ENCODE data around the gene B4GALT6. TPM values are rescaled to one million over a fixed set of nuclear protein-coding genes. Genes with fewer than 3 reads are reported as not detected.

Gene B4GALT6
- total RNA-seq, 1 experiment from 2014 or later, result 1.4 TPM

DNA sequence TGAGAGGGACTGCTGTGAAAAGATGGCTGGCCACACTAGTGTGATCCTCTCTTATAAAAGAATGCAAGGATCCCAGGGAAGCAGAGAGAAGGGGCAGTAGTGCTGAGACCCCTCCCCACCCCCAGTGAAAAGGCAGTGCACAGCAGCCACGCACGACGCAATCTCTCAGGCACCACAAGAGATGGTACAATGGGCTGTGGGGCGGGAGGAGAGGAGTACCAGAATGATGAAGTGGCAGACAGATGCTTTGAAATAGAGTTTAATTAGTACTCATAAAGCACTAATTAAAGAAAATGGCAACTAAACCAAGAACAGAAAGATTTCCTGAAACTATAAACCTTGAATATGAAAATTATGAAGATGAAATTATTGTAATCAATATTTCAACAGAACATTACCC lies 29.0 kb downstream of the B4GALT6 start:
- POLR2A ChIA-PET (ENCODE audit: unreplicated experiment), result no interaction called here
- Histone ChIP-seq H3K27ac (ENCODE audit: low read length) (no peak overlapping the region), H3K79me2 (ENCODE audit: low read length) (no peaks in the 10 kb centered on the region), H3K27me3 (ENCODE audit: low read length) (no peaks in the 10 kb centered on the region), H3K4me2 (ENCODE audit: low read length) (no peak overlapping the region), H3F3A (ENCODE audit: low read length, unreplicated experiment) (no peaks in the 10 kb centered on the region), H4K20me1 (ENCODE audit: low read length) (no peaks in the 10 kb centered on the region), H3K9me3 (ENCODE audit: low read length) (no peaks in the 10 kb centered on the region), H3K4me3 (ENCODE audit: low read length) (no peak overlapping the region), H3K9me2 (replicated peaks; ENCODE audit: low read length) (no peaks in the 10 kb centered on the region), H3K4me1 (ENCODE audit: insufficient read depth, low read length) (0 out of 2 replicates have a peak, but pooled peaks cover under 1% of the 10 kb centered on the region), H3K36me3 (ENCODE audit: low read depth, low read length) (no peaks in the 10 kb centered on the region), H2AFZ (ENCODE audit: low read length) (no peak overlapping the region), H3K9ac (ENCODE audit: low read length) (no peak overlapping the region)
- DNase-seq (no peak), ATAC-seq (no peak)
- CTCF ChIA-PET, result no interaction called here
- TF ChIP-seq EZH2 (IDR thresholded peaks at IDR 0.05; ENCODE audit: low read length, unreplicated experiment) (no peak), EZH2phosphoT487 (IDR thresholded peaks at IDR 0.05; ENCODE audit: borderline replicate concordance, low read length) (no peak)
- TF ChIP-seq, protein P1, sequence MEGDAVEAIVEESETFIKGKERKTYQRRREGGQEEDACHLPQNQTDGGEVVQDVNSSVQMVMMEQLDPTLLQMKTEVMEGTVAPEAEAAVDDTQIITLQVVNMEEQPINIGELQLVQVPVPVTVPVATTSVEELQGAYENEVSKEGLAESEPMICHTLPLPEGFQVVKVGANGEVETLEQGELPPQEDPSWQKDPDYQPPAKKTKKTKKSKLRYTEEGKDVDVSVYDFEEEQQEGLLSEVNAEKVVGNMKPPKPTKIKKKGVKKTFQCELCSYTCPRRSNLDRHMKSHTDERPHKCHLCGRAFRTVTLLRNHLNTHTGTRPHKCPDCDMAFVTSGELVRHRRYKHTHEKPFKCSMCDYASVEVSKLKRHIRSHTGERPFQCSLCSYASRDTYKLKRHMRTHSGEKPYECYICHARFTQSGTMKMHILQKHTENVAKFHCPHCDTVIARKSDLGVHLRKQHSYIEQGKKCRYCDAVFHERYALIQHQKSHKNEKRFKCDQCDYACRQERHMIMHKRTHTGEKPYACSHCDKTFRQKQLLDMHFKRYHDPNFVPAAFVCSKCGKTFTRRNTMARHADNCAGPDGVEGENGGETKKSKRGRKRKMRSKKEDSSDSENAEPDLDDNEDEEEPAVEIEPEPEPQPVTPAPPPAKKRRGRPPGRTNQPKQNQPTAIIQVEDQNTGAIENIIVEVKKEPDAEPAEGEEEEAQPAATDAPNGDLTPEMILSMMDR (conservative IDR thresholded peaks at IDR 0.05; ENCODE audit: low read depth, low read length), result no peak
- BruUV-seq (replicated peaks), result no TSS peak
- intact Hi-C loops (cut with micrococcal nuclease), result no loop called here

- POLR2A ChIA-PET (ENCODE audit: unreplicated experiment), result no interaction called here
- Histone ChIP-seq H3K9me2 (replicated peaks; ENCODE audit: low read length) (no peaks in the 10 kb centered on the region), H3K9me3 (ENCODE audit: low read length) (no peaks in the 10 kb centered on the region), H3K36me3 (ENCODE audit: low read depth, low read length) (no peaks in the 10 kb centered on the region), H3K4me1 (ENCODE audit: insufficient read depth, low read length) (peaks cover 22% of the 10 kb centered on the region), H3F3A (ENCODE audit: low read length, unreplicated experiment) (no peaks in the 10 kb centered on the region), H3K9ac (ENCODE audit: low read length) (no peak overlapping the region), H3K27ac (ENCODE audit: low read length) (no peak overlapping the region), H3K27me3 (ENCODE audit: low read length) (no peaks in the 10 kb centered on the region), H2AFZ (ENCODE audit: low read length) (no peak overlapping the region), H3K4me3 (ENCODE audit: low read length) (no peak overlapping the region), H3K79me2 (ENCODE audit: low read length) (no peaks in the 10 kb centered on the region), H4K20me1 (ENCODE audit: low read length) (no peaks in the 10 kb centered on the region), H3K4me2 (ENCODE audit: low read length) (no peak overlapping the region)
- CTCF ChIA-PET, result no interaction called here
- BruUV-seq (replicated peaks), result no TSS peak
- intact Hi-C loops (cut with micrococcal nuclease), result no loop called here
- ATAC-seq (no peak), DNase-seq (no peak)
- TF ChIP-seq EZH2phosphoT487 (IDR thresholded peaks at IDR 0.05; ENCODE audit: borderline replicate concordance, low read length), result no peak
- TF ChIP-seq EZH2 (IDR thresholded peaks at IDR 0.05; ENCODE audit: low read length, unreplicated experiment), result no peak
- TF ChIP-seq, protein P1 (conservative IDR thresholded peaks at IDR 0.05; ENCODE audit: low read depth, low read length), result no peak
Observed at GRCh38 chr18:31652877-31653276, 31.5 kb downstream of the B4GALT6 start.

- no peaks in the 10 kb centered on the region for H3K9me3 ChIP-seq (ENCODE audit: low read length)
- CTCF ChIA-PET, result no interaction called here
- H3K36me3 ChIP-seq (ENCODE audit: low read depth, low read length), result no peaks in the 10 kb centered on the region
- no peak overlapping the region for H2AFZ ChIP-seq (ENCODE audit: low read length)
- H3K9ac ChIP-seq (ENCODE audit: low read length), result no peak overlapping the region
- TF ChIP-seq EZH2 (IDR thresholded peaks at IDR 0.05; ENCODE audit: low read length, unreplicated experiment), result no peak
- no peak for TF ChIP-seq EZH2phosphoT487 (IDR thresholded peaks at IDR 0.05; ENCODE audit: borderline replicate concordance, low read length)
- TF ChIP-seq, protein P1 (conservative IDR thresholded peaks at IDR 0.05; ENCODE audit: low read depth, low read length), result no peak
- H3K4me2 ChIP-seq (ENCODE audit: low read length), result no peak overlapping the region
- H3K9me2 ChIP-seq (replicated peaks; ENCODE audit: low read length), result no peaks in the 10 kb centered on the region
- intact Hi-C loops (cut with micrococcal nuclease), result no loop called here
- H3K4me1 ChIP-seq (ENCODE audit: insufficient read depth, low read length), result peaks cover 28% of the 10 kb centered on the region
- no peak overlapping the region for H3K27ac ChIP-seq (ENCODE audit: low read length)
- no peaks in the 10 kb centered on the region for H3F3A ChIP-seq (ENCODE audit: low read length, unreplicated experiment)
- no peaks in the 10 kb centered on the region for H4K20me1 ChIP-seq (ENCODE audit: low read length)
- no peak overlapping the region for H3K4me3 ChIP-seq (ENCODE audit: low read length)
- no TSS peak for BruUV-seq (replicated peaks)
- no peaks in the 10 kb centered on the region for H3K79me2 ChIP-seq (ENCODE audit: low read length)
- H3K27me3 ChIP-seq (ENCODE audit: low read length), result no peaks in the 10 kb centered on the region
- POLR2A ChIA-PET (ENCODE audit: unreplicated experiment), result no interaction called here
- ATAC-seq (no peak), DNase-seq (no peak)
Observed at GRCh38 chr18:31652357-31652756, 32.0 kb downstream of the B4GALT6 start.

All from PC-3 (cell line).